HEK293T (cell line): ENCODE measurements around the gene DNAJB11.
"Not testable (repeated sequence)": the region's sequence is repeated elsewhere in the genome, so short reads cannot be mapped to it uniquely, and the experiment has no call there.

ENCODE experiments used
- NFRKB ChIP-seq: fragments of 450-650 bp; IDR thresholded peaks from 2 replicates; pipeline ENCODE4 v1.6.1; 2016; ENCODE audit warnings: mild to moderate bottlenecking, moderate library complexity
- SP1 ChIP-seq: fragments of 450-650 bp; IDR thresholded peaks from 2 replicates; pipeline ENCODE4 v1.6.1; 2017

DNA sequence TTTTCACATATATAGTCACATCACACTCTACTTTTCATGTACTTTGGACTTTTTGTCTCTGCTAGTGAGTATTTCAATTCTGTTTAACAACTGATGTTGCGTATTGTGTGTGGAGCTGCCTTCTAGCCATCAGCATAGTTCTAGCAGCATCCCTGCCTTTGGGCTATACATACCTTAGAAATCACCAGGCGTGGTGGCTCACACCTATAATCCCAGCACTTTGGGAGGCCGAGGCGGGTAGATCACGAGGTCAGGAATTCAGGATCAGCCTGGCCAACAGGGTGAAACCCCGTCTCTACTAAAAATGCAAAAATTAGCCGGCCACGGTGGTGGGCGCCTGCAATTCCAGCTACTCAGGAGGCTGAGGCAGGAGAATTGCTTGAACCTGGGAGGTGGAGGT lies 15.7 kb downstream of the DNAJB11 start:
- not testable (repeated sequence) for TF ChIP-seq SP1, NFRKB
